Measurements from ENCODE around the gene PPP1R12A. TPM values are rescaled to one million over a fixed set of nuclear protein-coding genes. Genes with fewer than 3 reads are reported as not detected.
A peak's percentile ranks its signal among the peaks of the same experiment; 100 is the strongest.

The PPP1R12A gene
- total and polyA plus RNA-seq, 7 experiments from 2014 or later = 72.7 to 111 (median 99.3) TPM

DNA sequence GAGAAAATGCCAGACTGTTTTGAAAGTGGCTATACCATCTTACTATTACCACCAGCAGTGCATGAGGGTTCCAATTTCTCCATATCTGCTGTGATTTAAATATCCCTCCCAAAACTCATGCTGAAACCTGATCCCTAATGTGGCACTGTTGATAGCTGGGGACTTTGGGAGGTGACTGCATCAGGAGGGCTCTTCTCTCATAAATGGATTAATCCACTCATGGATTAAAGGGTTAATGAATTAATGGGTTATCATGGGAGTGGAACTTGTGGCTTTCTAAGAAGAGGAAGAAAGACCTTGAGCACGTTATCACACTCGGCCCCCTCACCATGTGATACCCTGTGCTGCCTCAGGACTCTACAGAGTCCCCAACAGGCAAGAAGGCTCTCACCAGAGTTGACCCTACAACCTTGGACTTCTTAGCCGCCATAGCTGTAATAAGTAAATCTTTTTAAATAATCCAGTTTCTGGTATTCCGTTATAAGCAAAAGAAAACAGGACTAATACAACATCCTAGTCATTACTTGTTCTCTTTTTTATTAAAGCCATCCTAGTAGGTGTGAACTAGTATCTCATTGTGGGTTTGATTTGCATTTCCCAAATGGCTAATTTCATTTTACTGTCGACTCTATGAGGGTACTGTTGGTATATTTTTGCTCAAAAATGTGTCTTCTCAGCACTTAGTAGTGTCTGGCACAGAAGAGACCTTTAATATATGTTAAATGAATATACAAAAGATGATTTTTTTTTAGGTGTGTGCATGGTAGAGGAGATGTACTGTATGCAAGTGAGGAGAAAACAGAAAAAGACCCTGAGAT is 14.3 kb downstream of the PPP1R12A start:
- H3K27me3 Mint-ChIP-seq = no peaks in the 10 kb centered on the region
- H3K27ac Mint-ChIP-seq = no peak overlapping the region
- peaks cover 0 to 2% (median 0%) of the 10 kb centered on the region in 11 donors for H3K9me3 Mint-ChIP-seq
- peaks cover 32 to 90% (median 74%) of the 10 kb centered on the region in 7 donors for H3K4me1 Mint-ChIP-seq
- H3K27me3 ChIP-seq (ENCODE audit: control insufficient read depth in 2 of 2, insufficient read depth in 2 of 2, low read length in 2 of 2) = no peaks in the 10 kb centered on the region
- no peak overlapping the region for H3K27ac ChIP-seq (ENCODE audit: low read depth, low read length)
- peaks cover 0 to 10% (median 4%) of the 10 kb centered on the region in 5 donors for H3K36me3 Mint-ChIP-seq
- ChIA-PET CTCF (no interaction called here), POLR2A (no interaction called here)
- peaks cover 0 to 4% (median 0%) of the 10 kb centered on the region in 3 experiments for H3K36me3 ChIP-seq (ENCODE audit: control insufficient read depth in 2 of 3, insufficient read depth in 3 of 3, low read length in 3 of 3)
- ATAC-seq (no peak), DNase-seq (no peak)
- intact Hi-C loops (cut with micrococcal nuclease) = loop anchor here in 1 of 2 donors (1.0 kb wide), 1 partner anchor 8 kb away; no protein-coding TSS in a partner anchor
- peak overlapping the region in 2 of 10 donors; percentile 9 to 66 for H3K4me3 Mint-ChIP-seq
- H3K4me1 ChIP-seq (ENCODE audit: control insufficient read depth in 2 of 2, insufficient read depth in 2 of 2, low read length in 2 of 2) = peaks cover 5 to 36% of the 10 kb centered on the region in 2 donors
- H3K9me3 ChIP-seq (ENCODE audit: control insufficient read depth in 2 of 3, low read length in 3 of 3) = no peaks in the 10 kb centered on the region
- no peak overlapping the region for H3K4me3 ChIP-seq (ENCODE audit: low read length)

DNA sequence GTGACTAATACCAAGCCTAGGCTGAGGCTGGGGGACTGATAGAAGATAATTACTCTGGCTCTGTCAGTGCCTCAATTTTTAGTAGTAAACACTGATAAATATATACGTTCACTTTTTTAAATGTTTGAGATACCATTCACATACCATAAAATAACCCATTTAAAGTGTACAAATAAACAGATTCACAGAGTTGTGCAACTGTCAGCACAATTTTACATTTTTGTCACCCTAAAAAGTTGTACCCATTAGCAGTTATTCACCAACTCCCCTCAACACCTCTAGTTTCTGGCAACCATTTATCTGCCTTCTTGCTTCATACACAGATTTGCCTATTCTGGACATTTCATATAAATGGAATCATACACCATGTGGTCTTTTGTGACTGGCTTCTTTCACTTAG is 15.1 kb downstream of the PPP1R12A start:
- Mint-ChIP-seq H3K36me3 (peaks cover 0 to 10% (median 6%) of the 10 kb centered on the region in 5 donors), H3K27me3 (no peaks in the 10 kb centered on the region), H3K4me3 (peak overlapping the region in 4 of 10 donors; percentile 0 to 66 (median 20)), H3K4me1 (peaks cover 32 to 90% (median 76%) of the 10 kb centered on the region in 7 donors), H3K27ac (no peak overlapping the region), H3K9me3 (peaks cover 0 to 2% (median 0%) of the 10 kb centered on the region in 11 donors)
- intact Hi-C loops (cut with micrococcal nuclease) = loop anchor here in 1 of 2 donors (1.0 kb wide), 1 partner anchor 9 kb away; no protein-coding TSS in a partner anchor
- ChIA-PET CTCF (no interaction called here), POLR2A (interaction anchor here (1.3 kb wide), 1 partner anchor 16 kb away, joined by 3 read pairs; no protein-coding TSS in a partner anchor)
- ATAC-seq (no peak), DNase-seq (no peak)
- no peaks in the 10 kb centered on the region for H3K9me3 ChIP-seq (ENCODE audit: control insufficient read depth in 2 of 3, low read length in 3 of 3)
- H3K36me3 ChIP-seq (ENCODE audit: control insufficient read depth in 2 of 3, insufficient read depth in 3 of 3, low read length in 3 of 3) = peaks cover 0 to 4% (median 0%) of the 10 kb centered on the region in 3 experiments
- H3K4me3 ChIP-seq (ENCODE audit: low read length) = no peak overlapping the region
- no peak overlapping the region for H3K27ac ChIP-seq (ENCODE audit: low read depth, low read length)
- H3K4me1 ChIP-seq (ENCODE audit: control insufficient read depth in 2 of 2, insufficient read depth in 2 of 2, low read length in 2 of 2) = peaks cover 5 to 36% of the 10 kb centered on the region in 2 donors
- H3K27me3 ChIP-seq (ENCODE audit: control insufficient read depth in 2 of 2, insufficient read depth in 2 of 2, low read length in 2 of 2) = no peaks in the 10 kb centered on the region

DNA sequence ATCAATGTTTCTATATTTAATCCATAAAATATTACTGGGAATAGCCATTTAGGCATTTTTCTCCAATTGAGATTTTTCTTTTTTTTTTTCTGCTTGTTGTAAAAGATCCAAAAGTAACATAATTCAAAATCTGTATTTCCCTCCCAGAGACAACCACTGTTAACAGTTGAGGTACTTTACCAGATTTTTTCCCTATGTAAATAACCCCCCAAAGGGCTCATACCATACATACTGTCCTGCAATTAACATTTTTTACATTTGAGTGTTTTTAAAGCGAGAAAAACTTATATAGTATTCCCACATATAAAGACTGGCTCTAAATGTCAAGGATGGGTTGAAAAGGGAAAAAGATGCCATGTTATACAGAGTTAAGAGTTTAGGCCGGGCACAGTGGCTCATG is 18.1 kb downstream of the PPP1R12A start:
- DNase-seq (no peak), ATAC-seq (no peak)
- peaks cover 43 to 95% (median 85%) of the 10 kb centered on the region in 7 donors for H3K4me1 Mint-ChIP-seq
- no peaks in the 10 kb centered on the region for H3K9me3 Mint-ChIP-seq
- Histone ChIP-seq H3K36me3 (ENCODE audit: control insufficient read depth in 2 of 3, insufficient read depth in 3 of 3, low read length in 3 of 3) (peaks cover 0 to 4% (median 0%) of the 10 kb centered on the region in 3 experiments), H3K27ac (ENCODE audit: low read depth, low read length) (no peak overlapping the region), H3K4me3 (ENCODE audit: low read length) (no peak overlapping the region), H3K4me1 (ENCODE audit: control insufficient read depth in 2 of 2, insufficient read depth in 2 of 2, low read length in 2 of 2) (peaks cover 5 to 34% of the 10 kb centered on the region in 2 donors), H3K9me3 (ENCODE audit: control insufficient read depth in 2 of 3, low read length in 3 of 3) (no peaks in the 10 kb centered on the region), H3K27me3 (ENCODE audit: control insufficient read depth in 2 of 2, insufficient read depth in 2 of 2, low read length in 2 of 2) (no peaks in the 10 kb centered on the region)
- peaks cover 0 to 8% (median 3%) of the 10 kb centered on the region in 5 donors for H3K36me3 Mint-ChIP-seq
- no peak overlapping the region for H3K27ac Mint-ChIP-seq
- ChIA-PET CTCF (no interaction called here), POLR2A (no interaction called here)
- H3K4me3 Mint-ChIP-seq = no peak overlapping the region
- H3K27me3 Mint-ChIP-seq = no peaks in the 10 kb centered on the region
- intact Hi-C loops (cut with micrococcal nuclease) = no loop called here

DNA sequence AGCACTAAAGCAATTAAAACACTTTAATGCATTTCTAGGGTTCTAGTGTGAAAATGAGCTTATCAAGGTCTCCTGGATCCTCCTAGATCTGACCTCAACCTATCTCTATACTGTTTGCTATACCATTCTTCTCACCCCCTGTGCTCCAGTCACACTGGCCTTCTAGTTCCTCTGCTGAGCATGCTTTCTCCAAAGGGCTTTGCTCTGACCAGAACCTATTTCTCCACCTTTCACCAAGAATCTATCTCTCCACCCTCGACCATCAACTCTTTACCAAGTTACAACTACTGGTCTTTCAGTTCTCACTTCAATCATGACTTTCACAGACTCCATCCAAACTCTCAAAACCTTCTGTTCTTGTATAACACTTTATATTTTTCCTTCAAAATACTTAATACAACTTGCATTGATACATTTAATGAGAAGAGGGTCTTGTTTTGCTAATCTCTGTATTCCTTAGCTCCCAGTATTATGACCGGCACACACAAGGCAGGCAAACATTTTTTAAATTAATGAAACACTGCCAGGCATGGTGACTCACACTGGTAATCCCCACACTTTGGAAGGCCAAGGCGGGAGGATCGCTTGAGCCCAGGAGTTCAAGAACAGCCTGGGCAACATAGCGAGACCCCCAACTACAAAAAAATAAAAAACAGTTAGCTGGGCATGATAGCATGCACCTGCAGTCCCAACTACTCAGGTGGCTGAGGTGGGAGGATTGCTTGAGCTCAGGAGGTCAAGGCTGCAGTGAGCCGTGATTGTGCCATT is 22.8 kb downstream of the PPP1R12A start:
- peaks cover 4 to 27% of the 10 kb centered on the region in 2 donors for H3K4me1 ChIP-seq (ENCODE audit: control insufficient read depth in 2 of 2, insufficient read depth in 2 of 2, low read length in 2 of 2)
- Mint-ChIP-seq H3K4me1 (peaks cover 41 to 89% (median 76%) of the 10 kb centered on the region in 7 donors), H3K36me3 (peaks cover 0 to 8% (median 0%) of the 10 kb centered on the region in 5 donors), H3K4me3 (peak overlapping the region in 4 of 10 donors; percentile 4 to 52 (median 20)), H3K9me3 (no peaks in the 10 kb centered on the region), H3K27ac (peak overlapping the region in 8 of 9 donors; percentile 0 to 53 (median 22)), H3K27me3 (no peaks in the 10 kb centered on the region)
- POLR2A ChIA-PET = interaction anchor here (0.5 kb wide), 1 partner anchor 19 kb away, joined by 3 read pairs; no protein-coding TSS in a partner anchor
- intact Hi-C loops (cut with micrococcal nuclease) = loop anchor here in 1 of 2 donors (2.0 kb wide), 1 partner anchor 17 kb away; no protein-coding TSS in a partner anchor
- CTCF ChIA-PET = no interaction called here
- ATAC-seq (no peak), DNase-seq (no peak)
- no peaks in the 10 kb centered on the region for H3K9me3 ChIP-seq (ENCODE audit: control insufficient read depth in 2 of 3, low read length in 3 of 3)
- H3K4me3 ChIP-seq (ENCODE audit: low read length) = no peak overlapping the region
- H3K27me3 ChIP-seq (ENCODE audit: control insufficient read depth in 2 of 2, insufficient read depth in 2 of 2, low read length in 2 of 2) = no peaks in the 10 kb centered on the region
- H3K36me3 ChIP-seq (ENCODE audit: control insufficient read depth in 2 of 3, insufficient read depth in 3 of 3, low read length in 3 of 3) = no peaks in the 10 kb centered on the region
- H3K27ac ChIP-seq (ENCODE audit: low read depth, low read length) = no peak overlapping the region

DNA sequence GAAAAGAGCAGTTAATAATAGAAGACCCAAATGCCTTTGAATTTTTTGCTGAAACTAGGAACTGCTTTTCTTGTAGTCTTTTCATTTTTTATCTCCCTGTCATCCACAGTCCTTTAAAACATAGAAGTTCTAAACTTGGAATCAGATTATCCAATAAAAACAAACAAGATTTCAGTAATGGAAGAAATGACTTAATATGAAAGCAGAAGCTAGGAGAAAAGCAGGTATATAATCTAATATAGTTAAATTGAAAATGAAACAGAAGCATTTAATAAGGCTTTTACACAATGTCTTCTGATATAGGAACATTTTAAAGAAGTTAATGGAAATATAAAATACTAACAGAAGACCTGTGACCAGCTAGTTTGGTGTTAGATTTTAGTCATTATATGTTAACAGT is 26.5 kb downstream of the PPP1R12A start:
- Mint-ChIP-seq H3K27me3 (no peaks in the 10 kb centered on the region), H3K36me3 (peaks cover 0 to 2% (median 0%) of the 10 kb centered on the region in 5 donors), H3K9me3 (no peaks in the 10 kb centered on the region), H3K4me1 (peaks cover 28 to 90% (median 77%) of the 10 kb centered on the region in 7 donors), H3K4me3 (no peak overlapping the region), H3K27ac (no peak overlapping the region)
- H3K27me3 ChIP-seq (ENCODE audit: control insufficient read depth in 2 of 2, insufficient read depth in 2 of 2, low read length in 2 of 2) = no peaks in the 10 kb centered on the region
- ATAC-seq = no peak
- no peak overlapping the region for H3K27ac ChIP-seq (ENCODE audit: low read depth, low read length)
- ChIA-PET CTCF (no interaction called here), POLR2A (interaction anchor here (1.6 kb wide), 1 partner anchor 26 kb away, joined by 4 read pairs; the partner anchor contains the start of gene PPP1R12A)
- intact Hi-C loops (cut with micrococcal nuclease) = no loop called here
- H3K36me3 ChIP-seq (ENCODE audit: control insufficient read depth in 2 of 3, insufficient read depth in 3 of 3, low read length in 3 of 3) = no peaks in the 10 kb centered on the region
- H3K4me1 ChIP-seq (ENCODE audit: control insufficient read depth in 2 of 2, insufficient read depth in 2 of 2, low read length in 2 of 2) = peaks cover 4 to 14% of the 10 kb centered on the region in 2 donors
- H3K9me3 ChIP-seq (ENCODE audit: control insufficient read depth in 2 of 3, low read length in 3 of 3) = no peaks in the 10 kb centered on the region
- no peak overlapping the region for H3K4me3 ChIP-seq (ENCODE audit: low read length)
- DNase-seq = no peak

DNA sequence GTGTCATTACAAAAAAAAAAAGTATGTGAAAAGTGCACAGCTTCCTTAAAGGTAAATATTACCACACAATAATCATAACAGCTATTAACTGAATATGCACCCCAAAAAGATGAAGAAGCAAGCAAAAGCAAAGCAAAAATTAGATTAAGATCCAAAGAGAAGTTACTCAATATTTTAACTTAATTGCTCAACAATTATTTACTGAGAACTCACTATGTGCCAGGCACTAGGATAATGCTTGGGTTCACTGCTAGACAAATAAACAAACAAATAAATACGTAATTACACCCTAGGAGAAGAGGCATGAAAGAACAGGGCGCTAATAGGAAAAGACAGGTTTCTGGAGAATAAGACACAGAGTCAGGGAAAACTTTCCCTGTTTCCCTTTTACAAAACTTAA is 33.4 kb downstream of the PPP1R12A start:
- H3K4me3 ChIP-seq (ENCODE audit: low read length) = no peak overlapping the region
- no peak overlapping the region for H3K27ac ChIP-seq (ENCODE audit: low read depth, low read length)
- H3K4me3 Mint-ChIP-seq = peak overlapping the region in 3 of 10 donors; percentile 6 to 55 (median 9)
- H3K27ac Mint-ChIP-seq = peak overlapping the region in 1 of 9 donors; percentile 26
- H3K9me3 Mint-ChIP-seq = peaks cover 0 to 3% (median 0%) of the 10 kb centered on the region in 11 donors
- peaks cover 4 to 5% of the 10 kb centered on the region in 2 donors for H3K4me1 ChIP-seq (ENCODE audit: control insufficient read depth in 2 of 2, insufficient read depth in 2 of 2, low read length in 2 of 2)
- peaks cover 0 to 17% (median 2%) of the 10 kb centered on the region in 5 donors for H3K36me3 Mint-ChIP-seq
- H3K4me1 Mint-ChIP-seq = peaks cover 24 to 95% (median 83%) of the 10 kb centered on the region in 7 donors
- ChIA-PET POLR2A (interaction anchor here (0.7 kb wide), 1 partner anchor 53 kb away, joined by 3 read pairs; no protein-coding TSS in a partner anchor), CTCF (no interaction called here)
- H3K9me3 ChIP-seq (ENCODE audit: control insufficient read depth in 2 of 3, low read length in 3 of 3) = no peaks in the 10 kb centered on the region
- intact Hi-C loops (cut with micrococcal nuclease) = loop anchor here in 1 of 2 donors (1.0 to 2.0 kb wide), 2 partner anchors 8 to 13 kb away; no protein-coding TSS in a partner anchor
- H3K27me3 Mint-ChIP-seq = no peaks in the 10 kb centered on the region
- no peaks in the 10 kb centered on the region for H3K27me3 ChIP-seq (ENCODE audit: control insufficient read depth in 2 of 2, insufficient read depth in 2 of 2, low read length in 2 of 2)
- ATAC-seq = no peak
- no peak for DNase-seq
- no peaks in the 10 kb centered on the region for H3K36me3 ChIP-seq (ENCODE audit: control insufficient read depth in 2 of 3, insufficient read depth in 3 of 3, low read length in 3 of 3)
